Mesenteric fat pad (tissue), 1 donor: ENCODE data around the gene VTI1A. TPM values are rescaled to one million over a fixed set of nuclear protein-coding genes. Genes with fewer than 3 reads are reported as not detected.

Source experiments
- DNase-seq: peaks from one replicate; pipeline ENCODE4 v3.0.0-alpha.2; 2020; ENCODE audit warnings: low spot score
- total RNA-seq: library from RNA; stranded (reverse); fragmentation: NEBNext Ultra II Directional; extraction: Animal tissue kit (Norgen Biotek cat#: 25700); gene quantifications from one replicate; pipeline ENCODE4 v1.2.1, GENCODE V29; 2021
- donor health status: DM: yes; HTN: yes; CAD: no.

Gene VTI1A
- total RNA-seq, 1 donor from 2014 or later = 36.1 TPM

GRCh38 chr10:112823604-112824003 is 376.6 kb downstream of the VTI1A start:
- DNase-seq = no peak

GRCh38 chr10:112826018-112826697 is 379.1 kb downstream of the VTI1A start:
- no peak for DNase-seq

- no peak for DNase-seq
These were observed 380.1 kb downstream of the VTI1A start for GRCh38 chr10:112827086-112827485.

- no peak for DNase-seq
These were observed 380.9 kb downstream of the VTI1A start for GRCh38 chr10:112827951-112828350.

GRCh38 chr10:112831859-112832258 is 384.8 kb downstream of the VTI1A start:
- no peak for DNase-seq

- DNase-seq = no peak
These were observed 385.4 kb downstream of the VTI1A start for GRCh38 chr10:112832361-112832878.

- DNase-seq = no peak
These were observed 385.9 kb downstream of the VTI1A start for GRCh38 chr10:112832959-112833358.

GRCh38 chr10:112834751-112835181 is 387.8 kb downstream of the VTI1A start:
- DNase-seq = no peak

- DNase-seq = no peak
These were observed 388.3 kb downstream of the VTI1A start for GRCh38 chr10:112835217-112835715.

GRCh38 chr10:112835944-112836451 is 389.0 kb downstream of the VTI1A start:
- DNase-seq = no peak

- no peak for DNase-seq
These were observed 391.9 kb downstream of the VTI1A start for GRCh38 chr10:112838784-112839481.

GRCh38 chr10:112839928-112840654 is 393.1 kb downstream of the VTI1A start:
- no peak for DNase-seq

- DNase-seq = no peak
These were observed 394.5 kb downstream of the VTI1A start for GRCh38 chr10:112841549-112841948.

- no peak for DNase-seq
These were observed 395.9 kb downstream of the VTI1A start for GRCh38 chr10:112842832-112843360.

GRCh38 chr10:112843623-112844022 is 396.6 kb downstream of the VTI1A start:
- no peak for DNase-seq

GRCh38 chr10:112844681-112845544 is 397.9 kb downstream of the VTI1A start:
- no peak for DNase-seq

GRCh38 chr10:112847778-112848177 is 400.8 kb downstream of the VTI1A start:
- no peak for DNase-seq

- no peak for DNase-seq
These were observed 401.2 kb downstream of the VTI1A start for GRCh38 chr10:112848228-112848627.

- no peak for DNase-seq
These were observed 401.9 kb downstream of the VTI1A start for GRCh38 chr10:112848868-112849430.

GRCh38 chr10:112849546-112849945 is 402.5 kb downstream of the VTI1A start:
- no peak for DNase-seq
